PC-9 (cell line): Measurements from ENCODE around the gene DNMBP.
"Not testable (repeated sequence)": the region's sequence is repeated elsewhere in the genome, so short reads cannot be mapped to it uniquely, and the experiment has no call there.

ENCODE experiments used
- CTCF ChIP-seq: fragments of 200-600 bp; sonication (generic); conservative IDR thresholded peaks from 2 replicates; pipeline ENCODE4 v1.6.1; 2017; ENCODE audit warnings: mixed run types, antibody characterized with exemption, mild to moderate bottlenecking, moderate library complexity
- EZH2 ChIP-seq: fragments of 200-600 bp; sonication (generic); IDR thresholded peaks from 2 replicates; pipeline ENCODE4 v1.8.0; 2017; ENCODE audit warnings: antibody characterized with exemption, low read depth

DNA sequence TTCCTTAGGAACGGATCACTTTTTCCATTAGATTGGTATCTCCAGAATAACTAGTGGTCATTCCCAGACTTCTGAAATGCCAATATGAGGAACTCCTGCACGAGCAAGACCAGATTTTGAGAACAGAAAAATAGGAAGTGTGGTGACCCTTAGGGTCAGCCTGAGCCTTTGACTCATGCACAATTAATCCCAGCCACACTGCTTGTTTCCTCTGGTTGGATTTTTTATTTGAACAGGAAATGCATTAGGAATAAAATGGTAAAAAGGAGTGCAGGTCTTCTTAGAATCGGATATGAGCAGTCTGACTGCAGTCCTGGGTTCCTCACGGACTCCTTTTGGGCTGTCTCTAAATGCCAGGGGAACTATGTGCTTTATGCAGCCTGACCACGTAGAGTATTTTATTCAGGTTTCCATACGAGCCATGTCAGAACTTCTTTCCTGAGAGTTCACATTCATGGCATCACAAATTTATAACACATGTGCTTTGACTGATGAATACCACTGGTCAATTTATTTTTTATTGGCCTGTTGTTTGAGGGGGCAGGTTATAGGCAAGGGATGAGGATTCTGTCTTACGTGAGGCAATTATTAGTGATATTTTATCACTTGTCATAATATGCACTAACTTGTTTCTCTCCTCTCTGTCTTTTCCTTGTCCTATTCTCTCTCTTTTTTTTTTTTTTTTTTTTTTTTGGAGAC lies 46.1 kb downstream of the DNMBP start:
- TF ChIP-seq CTCF, EZH2: not testable (repeated sequence)
